CD14-positive monocyte (primary cell): ENCODE measurements around the gene DOP1B. TPM values are rescaled to one million over a fixed set of nuclear protein-coding genes. Genes with fewer than 3 reads are reported as not detected.

Experiments used
- DNase-seq, 3 donors: peaks; one replicate each; pipeline ENCODE4 v3.0.0-alpha.2; 2011 to 2022
- H2AFZ ChIP-seq: 2 replicates; pipeline ENCODE4 v1.6.0; 2012; ENCODE audit warnings: mild to moderate bottlenecking, low read depth, low read length, inconsistent platforms; ENCODE audit not compliant: insufficient read depth, poor library complexity, severe bottlenecking
- H3K27ac ChIP-seq, 2 donors: 1 replicate in 1 of 2; 2 replicates in 1 of 2; pipeline ENCODE4 v1.5.1; 2012 to 2013; ENCODE audit warnings: low read length in 2 of 2, control low read depth in 1 of 2, inconsistent platforms in 1 of 2, low read depth in 1 of 2, mild to moderate bottlenecking in 1 of 2
- H3K27me3 ChIP-seq, 2 donors: one replicate each; pipeline versions ENCODE4 v1.6.0 to v1.6.1; 2011 to 2013; ENCODE audit warnings: low read length in 2 of 2; ENCODE audit not compliant: control insufficient read depth in 2 of 2, insufficient read depth in 2 of 2
- H3K36me3 ChIP-seq, 2 donors: replicated peaks in 1 of 2; 1 replicate in 1 of 2; 2 replicates in 1 of 2; pipeline versions ENCODE4 v1.5.1 to v1.6.1; 2012 to 2013; ENCODE audit warnings: low read length in 2 of 2, control low read depth in 1 of 2, inconsistent platforms in 1 of 2, mild to moderate bottlenecking in 1 of 2; ENCODE audit not compliant: insufficient read depth in 2 of 2, control insufficient read depth in 1 of 2
- H3K4me1 ChIP-seq, 2 donors: 1 replicate in 1 of 2; 2 replicates in 1 of 2; pipeline versions ENCODE4 v1.5.1 to v1.6.1; 2012 to 2013; ENCODE audit warnings: low read length in 2 of 2, control low read depth in 1 of 2, inconsistent platforms in 1 of 2, mild to moderate bottlenecking in 1 of 2, moderate library complexity in 1 of 2; ENCODE audit not compliant: insufficient read depth in 2 of 2, control insufficient read depth in 1 of 2
- H3K4me2 ChIP-seq: replicated peaks from 2 replicates; pipeline ENCODE3; 2012; ENCODE audit warnings: low read length, moderate library complexity, mild to moderate bottlenecking; ENCODE audit not compliant: poor library complexity, severe bottlenecking; ENCODE audit errors: extremely low read depth
- H3K4me3 ChIP-seq, 3 experiments: fragments of 200-600 bp in 1 of 3; sonication (generic) in 1 of 3; replicated peaks in 1 of 3; 1 replicate in 2 of 3; 2 replicates in 1 of 3; pipeline ENCODE4 v1.5.1; 2011 to 2013; ENCODE audit warnings: low read length in 3 of 3, mild to moderate bottlenecking in 3 of 3, control low read depth in 2 of 3, low read depth in 2 of 3, inconsistent platforms in 1 of 3, moderate library complexity in 1 of 3
- H3K79me2 ChIP-seq: 2 replicates; pipeline ENCODE4 v1.6.0; 2012; ENCODE audit warnings: mild to moderate bottlenecking, control low read depth, inconsistent platforms, low read length, moderate library complexity; ENCODE audit not compliant: insufficient read depth
- H3K9ac ChIP-seq: 2 replicates; pipeline ENCODE4 v1.6.0; 2017; ENCODE audit warnings: low read length, mild to moderate bottlenecking; ENCODE audit not compliant: insufficient read depth, poor library complexity, severe bottlenecking
- H3K9me3 ChIP-seq, 2 donors: replicated peaks in 1 of 2; 1 replicate in 1 of 2; 2 replicates in 1 of 2; pipeline versions ENCODE4 v1.5.1 to v1.6.1; 2012 to 2013; ENCODE audit warnings: low read length in 2 of 2, control low read depth in 1 of 2; ENCODE audit not compliant: control insufficient read depth in 1 of 2, insufficient read depth in 1 of 2
- H4K20me1 ChIP-seq: 2 replicates; pipeline ENCODE4 v1.6.0; 2012; ENCODE audit warnings: mild to moderate bottlenecking, low read length, control low read depth, moderate library complexity; ENCODE audit not compliant: insufficient read depth
- H3K27ac Mint-ChIP-seq, 7 donors: one replicate each; pipeline ENCODE4 v1.8.0; 2020; ENCODE audit warnings: mild to moderate bottlenecking in 7 of 7, mixed read lengths in 7 of 7, moderate library complexity in 6 of 7, inconsistent platforms in 2 of 7
- H3K27me3 Mint-ChIP-seq, 3 donors: one replicate each; pipeline ENCODE4 v1.8.0; 2021 to 2022; ENCODE audit warnings: low read depth in 3 of 3, mild to moderate bottlenecking in 3 of 3, mixed read lengths in 3 of 3, moderate library complexity in 3 of 3, inconsistent platforms in 1 of 3
- H3K36me3 Mint-ChIP-seq, 2 donors: one replicate each; pipeline ENCODE4 v1.8.0; 2020; ENCODE audit warnings: mixed read lengths in 2 of 2, inconsistent platforms in 1 of 2, mild to moderate bottlenecking in 1 of 2
- H3K4me1 Mint-ChIP-seq: one replicate; pipeline ENCODE4 v1.8.0; 2020; ENCODE audit warnings: mild to moderate bottlenecking, mixed read lengths
- H3K4me3 Mint-ChIP-seq, 2 donors: one replicate each; pipeline ENCODE4 v1.8.0; 2020; ENCODE audit warnings: mild to moderate bottlenecking in 2 of 2, mixed read lengths in 2 of 2, moderate library complexity in 1 of 2
- H3K9me3 Mint-ChIP-seq, 7 donors: one replicate each; pipeline ENCODE4 v1.8.0; 2020 to 2022; ENCODE audit warnings: mixed read lengths in 7 of 7, mild to moderate bottlenecking in 6 of 7, moderate library complexity in 6 of 7, inconsistent platforms in 2 of 7
- CTCF ChIP-seq: fragments of 200-600 bp; IDR thresholded peaks from one replicate; pipeline ENCODE4 v1.8.0; 2022; ENCODE audit warnings: antibody characterized with exemption, mild to moderate bottlenecking
- WGBS: methylation state at CpG from one replicate; pipeline ENCODE4 v1.1.5; 2013; ENCODE audit warnings: missing lambda C conversion rate; ENCODE audit not compliant: insufficient coverage; 5-methylcytosine and 5-hydroxymethylcytosine counted together
- intact Hi-C, 2 donors: fragments of 100-400 bp; cut with micrococcal nuclease; formaldehyde crosslinking; loops; one replicate each; pipeline versions ENCODE4 v1.15.0 to v1.15.1; 2023
- polyA plus RNA-seq, 3 donors: library from polyadenylated mRNA; depleted of rRNA in 1 of 3; unstranded in 2 of 3; stranded (reverse) in 1 of 3; fragments of 300-500 nt in 2 of 3; fragments of >200 nt in 1 of 3; fragmentation: Illumina TruSeq in 2 of 3; gene quantifications; 1 replicate in 2 of 3; 2 replicates in 1 of 3; pipeline ENCODE4 v1.2.3, GENCODE V29; 2012 to 2021

DOP1B gene
- polyA plus RNA-seq, 3 donors, result 6.0 to 14.4 (median 11.0) TPM

- no peak overlapping the region for H3K9ac ChIP-seq
- Mint-ChIP-seq H3K4me3 (no peak overlapping the region), H3K27ac (peak overlapping the region in 2 of 7 donors; percentile 59 to 63), H3K9me3 (no peaks in the 10 kb centered on the region), H3K27me3 (peaks cover 0 to 2% (median 0%) of the 10 kb centered on the region in 3 donors), H3K36me3 (peaks cover 59 to 80% of the 10 kb centered on the region in 2 donors), H3K4me1 (peaks cover 7% of the 10 kb centered on the region)
- H3K27ac ChIP-seq, result no peak overlapping the region
- H3K36me3 ChIP-seq, result peaks cover 31 to 53% of the 10 kb centered on the region in 2 donors
- intact Hi-C loops, result no loop called here
- TF ChIP-seq CTCF, result no peak
- no peak overlapping the region for H2AFZ ChIP-seq
- no peak for DNase-seq
- H3K4me1 ChIP-seq, result peaks cover 4 to 11% of the 10 kb centered on the region in 2 donors
- no peaks in the 10 kb centered on the region for H3K79me2 ChIP-seq
- 63% methylated on average over 1 of the region's 1 CpG for WGBS
- H3K4me2 ChIP-seq, result no peak overlapping the region
- H3K27me3 ChIP-seq, result no peaks in the 10 kb centered on the region
- H3K9me3 ChIP-seq, result no peaks in the 10 kb centered on the region
- no peak overlapping the region for H3K4me3 ChIP-seq
- no peaks in the 10 kb centered on the region for H4K20me1 ChIP-seq
Observed at GRCh38 chr21:36203603-36203889, 46.9 kb downstream of the DOP1B start.

GRCh38 chr21:36204980-36205379, 48.4 kb downstream of the DOP1B start:
- intact Hi-C loops, result loop anchor here in 1 of 2 donors (5.0 kb wide), 1 partner anchor 63 kb away; no protein-coding TSS in a partner anchor
- H3K4me2 ChIP-seq, result no peak overlapping the region
- no peak overlapping the region for H3K27ac ChIP-seq
- 92% methylated on average over 6 of the region's 6 CpGs for WGBS
- H3K27me3 ChIP-seq, result no peaks in the 10 kb centered on the region
- no peak overlapping the region for H3K9ac ChIP-seq
- H3K9me3 ChIP-seq, result no peaks in the 10 kb centered on the region
- H3K36me3 ChIP-seq, result peaks cover 38 to 60% of the 10 kb centered on the region in 2 donors
- H3K27me3 Mint-ChIP-seq, result peaks cover 0 to 2% (median 0%) of the 10 kb centered on the region in 3 donors
- H3K4me3 ChIP-seq, result no peak overlapping the region
- H3K79me2 ChIP-seq, result no peaks in the 10 kb centered on the region
- no peak overlapping the region for H3K4me3 Mint-ChIP-seq
- H2AFZ ChIP-seq, result no peak overlapping the region
- H4K20me1 ChIP-seq, result no peaks in the 10 kb centered on the region
- no peak for TF ChIP-seq CTCF
- H3K4me1 ChIP-seq, result peaks cover 4 to 8% of the 10 kb centered on the region in 2 donors
- peaks cover 60 to 84% of the 10 kb centered on the region in 2 donors for H3K36me3 Mint-ChIP-seq
- H3K9me3 Mint-ChIP-seq, result no peaks in the 10 kb centered on the region
- H3K27ac Mint-ChIP-seq, result peak overlapping the region in 1 of 7 donors; percentile 9
- peaks cover 6% of the 10 kb centered on the region for H3K4me1 Mint-ChIP-seq
- DNase-seq, result no peak
